Activated T-cell treated with anti-CD3 and anti-CD28 coated beads, Interleukin-2, amount 50 U/mL, for 24 hours (primary cell): ENCODE data around the gene DCTN3.
A peak's percentile ranks its signal among the peaks of the same experiment; 100 is the strongest.

Experiments used
- DNase-seq: peaks from one replicate; pipeline ENCODE4 v3.0.0-alpha.2; 2020
- H3K27ac Mint-ChIP-seq: 2 replicates; pipeline ENCODE4 v1.8.0; 2020; ENCODE audit warnings: mild to moderate bottlenecking, mixed read lengths
- H3K27me3 Mint-ChIP-seq: 2 replicates; pipeline ENCODE4 v1.8.0; 2020; ENCODE audit warnings: mixed read lengths
- H3K36me3 Mint-ChIP-seq: 2 replicates; pipeline ENCODE4 v1.8.0; 2020; ENCODE audit warnings: low read depth, mixed read lengths
- H3K4me1 Mint-ChIP-seq: 2 replicates; pipeline ENCODE4 v1.8.0; 2020; ENCODE audit warnings: low read depth, mixed read lengths
- H3K4me3 Mint-ChIP-seq: 2 replicates; pipeline ENCODE4 v1.8.0; 2020; ENCODE audit warnings: mild to moderate bottlenecking, moderate library complexity, mixed read lengths
- H3K9me3 Mint-ChIP-seq: 2 replicates; pipeline ENCODE4 v1.8.0; 2020; ENCODE audit warnings: mixed read lengths

The DCTN3 gene

DNA sequence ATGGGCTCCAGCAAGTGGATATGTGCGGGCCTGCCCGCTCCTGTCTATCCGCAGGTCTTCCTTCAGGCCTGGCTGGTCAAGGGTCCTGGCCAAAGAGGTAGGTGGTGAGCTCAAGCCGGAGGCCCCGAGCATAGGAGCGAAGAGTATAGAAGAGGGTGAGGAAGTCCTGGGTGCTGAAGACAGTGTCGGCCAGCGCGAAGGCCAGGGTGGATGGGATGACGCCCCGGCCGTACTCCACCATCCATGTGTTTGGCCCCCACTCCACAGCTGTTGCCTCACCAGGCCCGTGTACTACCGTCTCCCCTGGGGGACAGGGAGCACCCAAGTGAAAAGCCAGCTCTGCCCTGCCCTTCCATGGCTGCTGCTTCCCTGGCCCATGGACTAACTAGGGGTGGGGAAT is 15.3 kb upstream of the DCTN3 start:
- DNase-seq, result no peak
- peaks cover 1% of the 10 kb centered on the region for H3K27me3 Mint-ChIP-seq
- H3K27ac Mint-ChIP-seq, result peak overlapping the region; percentile 76
- peaks cover 37% of the 10 kb centered on the region for H3K36me3 Mint-ChIP-seq
- H3K9me3 Mint-ChIP-seq, result no peaks in the 10 kb centered on the region
- peak overlapping the region; percentile 97 for H3K4me3 Mint-ChIP-seq
- peaks cover 43% of the 10 kb centered on the region for H3K4me1 Mint-ChIP-seq

DNA sequence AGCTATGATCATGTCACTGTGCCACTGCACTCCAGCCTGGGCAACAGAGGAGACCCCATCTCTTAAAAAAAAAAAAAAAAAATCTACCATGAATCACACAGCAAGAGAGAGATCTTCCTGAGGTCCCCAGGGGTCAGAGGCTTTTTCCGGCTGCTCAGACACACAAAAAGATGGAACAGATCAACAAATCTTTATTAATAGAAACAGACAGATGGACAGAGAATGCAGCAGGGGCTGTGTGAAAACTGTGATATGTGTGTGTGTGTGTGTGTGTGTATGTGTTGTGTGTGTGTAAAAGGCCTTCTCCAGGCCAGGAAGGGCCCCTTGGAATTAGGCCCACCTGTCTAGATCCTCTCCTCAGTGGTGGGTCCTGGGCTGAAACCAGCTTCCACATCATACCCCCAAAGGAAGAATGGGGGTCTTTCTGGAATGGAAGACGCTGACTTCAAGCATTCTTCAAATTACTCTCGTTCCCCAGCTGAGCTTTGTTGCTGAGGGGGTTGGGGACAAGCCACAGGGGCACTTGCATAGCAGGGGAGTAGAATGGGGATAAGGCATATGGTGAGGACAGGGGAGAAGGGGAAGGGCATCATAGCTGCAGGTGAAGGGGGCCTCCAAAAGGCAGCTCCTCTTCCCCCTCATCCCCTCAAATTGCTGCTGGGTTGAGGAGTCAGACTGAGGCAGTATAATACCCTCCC is 14.4 kb upstream of the DCTN3 start:
- H3K27me3 Mint-ChIP-seq, result peaks cover 10% of the 10 kb centered on the region
- no peak for DNase-seq
- peak overlapping the region; percentile 7 for H3K27ac Mint-ChIP-seq
- H3K36me3 Mint-ChIP-seq, result peaks cover 37% of the 10 kb centered on the region
- H3K9me3 Mint-ChIP-seq, result no peaks in the 10 kb centered on the region
- peak overlapping the region; percentile 97 for H3K4me3 Mint-ChIP-seq
- peaks cover 43% of the 10 kb centered on the region for H3K4me1 Mint-ChIP-seq

DNA sequence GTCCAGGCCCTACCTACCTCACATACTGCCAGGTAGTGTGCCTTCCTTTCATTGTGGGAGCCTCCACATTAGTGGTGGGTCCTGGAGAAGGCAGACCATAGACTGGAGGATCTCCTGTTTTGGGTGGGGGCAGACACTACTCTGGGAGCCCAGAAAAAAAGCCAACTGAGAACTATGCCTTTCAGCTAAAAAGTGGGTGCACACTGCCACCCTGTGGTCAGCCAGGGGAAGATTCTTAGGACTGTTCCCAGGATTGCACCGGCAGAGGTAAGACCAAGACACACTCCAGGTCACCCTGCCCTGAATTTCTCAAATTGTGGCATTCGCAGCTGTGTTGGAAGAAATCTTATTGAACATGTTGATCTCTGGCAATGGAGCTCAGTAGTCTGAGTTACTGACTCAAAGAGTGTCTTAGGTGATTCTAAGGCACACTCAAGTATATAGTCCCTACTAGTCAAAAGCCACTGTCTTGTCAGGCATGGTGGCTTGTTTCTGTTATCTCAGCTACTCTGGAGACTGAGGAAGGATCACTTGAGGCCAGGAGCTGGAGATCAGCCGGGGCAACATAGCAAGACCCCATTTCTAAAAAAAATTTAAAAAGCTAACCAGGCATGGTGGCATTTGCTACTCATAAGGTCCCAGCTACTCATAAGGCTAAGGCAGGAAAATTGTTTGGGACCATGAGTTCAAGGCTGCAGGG is 13.7 kb upstream of the DCTN3 start:
- DNase-seq, result peak; percentile 80
- Mint-ChIP-seq H3K4me1 (peaks cover 49% of the 10 kb centered on the region), H3K9me3 (no peaks in the 10 kb centered on the region), H3K27ac (peak overlapping the region; percentile 6), H3K4me3 (no peak overlapping the region), H3K27me3 (peaks cover 17% of the 10 kb centered on the region), H3K36me3 (peaks cover 37% of the 10 kb centered on the region)

DNA sequence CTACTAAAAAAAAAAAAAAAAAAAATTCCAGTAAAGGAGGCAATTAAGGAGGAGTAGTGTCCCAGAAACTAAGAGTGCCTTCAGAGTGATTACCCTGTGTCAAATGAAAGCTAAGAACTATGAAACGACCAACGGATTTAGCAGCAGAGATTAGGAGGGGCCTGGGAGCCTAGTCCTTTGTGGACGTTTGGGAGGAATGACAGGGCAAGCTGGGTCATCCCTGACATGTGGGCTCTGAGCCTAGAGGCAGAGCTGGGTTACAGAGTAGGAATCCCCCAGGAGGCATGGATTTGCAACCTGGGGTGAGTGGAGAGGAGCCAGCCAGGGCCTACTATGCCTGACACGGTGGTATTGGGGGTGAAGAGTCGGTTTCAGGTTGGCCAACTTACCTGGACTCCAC is 12.9 kb upstream of the DCTN3 start:
- DNase-seq, result no peak
- H3K27me3 Mint-ChIP-seq, result peaks cover 22% of the 10 kb centered on the region

GRCh38 chr9:34630402-34631154 is 10.3 kb upstream of the DCTN3 start:
- Mint-ChIP-seq H3K4me3 (no peak overlapping the region), H3K4me1 (peaks cover 32% of the 10 kb centered on the region), H3K27ac (no peak overlapping the region), H3K9me3 (no peaks in the 10 kb centered on the region), H3K27me3 (peaks cover 48% of the 10 kb centered on the region), H3K36me3 (peaks cover 17% of the 10 kb centered on the region)
- DNase-seq, result no peak

More for the DNA sequence above, 12.9 kb upstream of the DCTN3 start:
- Mint-ChIP-seq H3K4me1 (peaks cover 45% of the 10 kb centered on the region), H3K9me3 (no peaks in the 10 kb centered on the region), H3K27ac (no peak overlapping the region), H3K4me3 (no peak overlapping the region), H3K36me3 (peaks cover 36% of the 10 kb centered on the region)

DNA sequence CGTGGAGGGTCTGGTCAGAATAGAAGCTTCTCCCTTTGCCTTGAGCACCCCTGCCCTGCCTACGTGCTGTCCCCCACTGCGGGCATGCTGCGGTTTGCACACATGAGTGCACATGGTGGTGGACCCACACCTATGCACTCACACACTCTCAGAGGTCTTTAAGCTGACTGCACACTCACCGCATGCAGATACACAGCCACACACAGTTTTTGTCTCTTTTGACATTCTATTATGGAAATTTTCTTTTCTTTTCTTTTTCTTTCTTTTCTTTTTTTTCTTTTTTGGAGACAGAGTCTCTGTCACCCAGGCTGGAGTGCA is 9.2 kb upstream of the DCTN3 start:
- peaks cover 6% of the 10 kb centered on the region for H3K36me3 Mint-ChIP-seq
- no peaks in the 10 kb centered on the region for H3K9me3 Mint-ChIP-seq
- no peak overlapping the region for H3K27ac Mint-ChIP-seq
- H3K4me3 Mint-ChIP-seq, result peak overlapping the region; percentile 68
- peaks cover 21% of the 10 kb centered on the region for H3K4me1 Mint-ChIP-seq
- peaks cover 58% of the 10 kb centered on the region for H3K27me3 Mint-ChIP-seq
- DNase-seq, result no peak

DNA sequence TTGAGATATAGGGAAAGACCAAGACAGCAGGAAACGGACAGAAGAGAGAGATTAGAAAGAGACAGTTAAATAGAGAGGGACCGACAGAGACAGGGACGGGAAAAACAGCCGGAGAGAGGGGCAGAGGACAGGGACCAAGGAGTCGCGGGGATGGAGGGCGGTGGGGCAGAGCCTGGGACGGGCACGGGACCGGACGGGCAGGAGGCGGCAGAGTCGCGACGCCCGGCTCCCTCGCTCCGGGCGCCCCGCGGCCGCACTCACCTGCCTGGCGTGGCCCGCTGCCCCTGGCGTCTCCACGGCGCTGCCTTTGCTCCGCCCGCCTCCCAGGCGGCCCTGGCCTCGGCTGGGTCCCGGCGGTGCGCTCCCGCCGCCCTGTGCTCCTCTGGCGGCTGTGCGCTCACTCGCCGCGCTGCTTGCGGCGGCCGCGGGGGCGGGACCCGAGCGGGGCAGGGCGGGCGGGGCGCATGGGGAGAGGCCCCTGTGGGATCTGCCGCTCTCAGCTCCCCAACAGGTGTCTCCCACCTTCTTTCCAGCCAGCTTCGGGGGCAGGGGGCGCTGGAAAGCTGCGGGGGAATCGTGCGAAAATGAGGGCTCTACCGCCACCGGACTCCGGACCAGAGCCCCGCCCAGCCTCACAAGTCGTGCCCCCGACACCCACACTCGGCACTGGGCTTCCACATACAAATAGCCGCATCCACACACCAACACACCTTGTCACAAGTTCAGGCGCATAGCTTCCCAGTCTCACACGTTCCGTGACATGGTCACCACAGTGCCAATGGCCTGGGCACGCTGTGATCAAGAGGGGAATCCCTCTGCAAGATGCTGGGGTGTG is 8.6 kb upstream of the DCTN3 start, which contains the start of gene ARID3C:
ARID3C (minus strand) TSS at position 411 of the 835 bp plus-strand sequence. CDS start 1,052 bp downstream, outside the sequence.
- no peaks in the 10 kb centered on the region for H3K9me3 Mint-ChIP-seq
- DNase-seq, result peak; percentile 68
- H3K4me3 Mint-ChIP-seq, result peak within 1 kb of the TSS; percentile 68
- peaks cover 19% of the 10 kb centered on the region for H3K4me1 Mint-ChIP-seq
- H3K27me3 Mint-ChIP-seq, result peaks cover 63% of the 10 kb centered on the region
- H3K27ac Mint-ChIP-seq, result no peak within 1 kb of the TSS
- no peaks in the 10 kb centered on the region for H3K36me3 Mint-ChIP-seq

DNA sequence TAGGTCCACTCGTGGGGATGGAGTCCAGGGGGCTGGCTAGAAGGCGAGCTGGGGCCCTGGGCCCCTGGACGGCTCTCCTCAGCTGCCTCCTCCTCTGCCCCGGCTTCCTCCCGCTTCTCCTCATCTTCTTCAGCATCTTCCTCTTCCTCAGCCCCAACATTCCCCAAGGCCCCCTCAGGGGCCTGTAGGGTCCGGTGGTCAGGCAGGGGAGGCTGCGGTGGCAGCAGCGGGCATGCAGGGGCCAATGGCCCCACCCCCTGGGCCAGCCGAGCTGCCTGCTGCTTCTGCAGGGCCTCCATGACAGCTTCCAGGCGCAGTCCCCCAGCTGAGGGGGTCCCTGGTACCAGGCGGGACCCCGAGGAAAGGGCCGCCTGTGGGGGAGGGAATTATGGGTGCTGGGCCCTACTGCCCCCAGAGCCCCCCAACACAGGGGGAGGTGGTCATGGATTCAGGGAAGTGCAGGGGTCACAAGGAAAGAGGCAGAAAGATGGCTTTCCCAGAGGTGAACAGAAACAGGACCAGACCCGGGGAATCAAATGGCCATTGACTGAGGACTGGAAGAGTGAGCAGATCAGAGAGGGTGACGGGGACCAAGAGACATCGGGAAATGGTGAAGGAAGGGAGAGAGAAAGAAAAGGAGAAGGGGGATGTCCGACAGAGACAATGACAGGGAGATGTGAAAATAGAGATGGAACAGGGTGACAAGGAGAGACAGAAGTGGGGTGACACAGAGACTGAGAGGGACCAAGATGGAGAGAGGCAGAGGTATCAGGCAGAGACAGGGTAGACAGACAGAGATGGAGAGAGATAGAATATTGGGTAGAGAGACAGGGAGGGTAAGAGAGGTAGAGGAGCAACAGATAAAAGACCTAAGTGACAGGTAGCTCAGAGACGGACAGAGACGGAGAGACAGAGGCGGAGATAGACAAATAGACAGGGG is 7.7 kb upstream of the DCTN3 start:
- Mint-ChIP-seq H3K27ac (no peak overlapping the region), H3K9me3 (no peaks in the 10 kb centered on the region), H3K4me1 (peaks cover 22% of the 10 kb centered on the region), H3K4me3 (peak overlapping the region; percentile 57), H3K27me3 (peaks cover 70% of the 10 kb centered on the region), H3K36me3 (no peaks in the 10 kb centered on the region)
- no peak for DNase-seq

- Mint-ChIP-seq H3K27me3 (peaks cover 78% of the 10 kb centered on the region), H3K36me3 (peaks cover 2% of the 10 kb centered on the region), H3K9me3 (no peaks in the 10 kb centered on the region), H3K4me3 (no peak overlapping the region), H3K27ac (no peak overlapping the region), H3K4me1 (peaks cover 32% of the 10 kb centered on the region)
- DNase-seq, result no peak
Observed at GRCh38 chr9:34625186-34625486, 4.8 kb upstream of the DCTN3 start.

GRCh38 chr9:34624475-34625185 is 4.3 kb upstream of the DCTN3 start:
- no peak overlapping the region for H3K4me3 Mint-ChIP-seq
- H3K36me3 Mint-ChIP-seq, result peaks cover 6% of the 10 kb centered on the region
- no peaks in the 10 kb centered on the region for H3K9me3 Mint-ChIP-seq
- DNase-seq, result no peak
- H3K27me3 Mint-ChIP-seq, result peaks cover 72% of the 10 kb centered on the region
- H3K27ac Mint-ChIP-seq, result no peak overlapping the region
- peaks cover 36% of the 10 kb centered on the region for H3K4me1 Mint-ChIP-seq

DNA sequence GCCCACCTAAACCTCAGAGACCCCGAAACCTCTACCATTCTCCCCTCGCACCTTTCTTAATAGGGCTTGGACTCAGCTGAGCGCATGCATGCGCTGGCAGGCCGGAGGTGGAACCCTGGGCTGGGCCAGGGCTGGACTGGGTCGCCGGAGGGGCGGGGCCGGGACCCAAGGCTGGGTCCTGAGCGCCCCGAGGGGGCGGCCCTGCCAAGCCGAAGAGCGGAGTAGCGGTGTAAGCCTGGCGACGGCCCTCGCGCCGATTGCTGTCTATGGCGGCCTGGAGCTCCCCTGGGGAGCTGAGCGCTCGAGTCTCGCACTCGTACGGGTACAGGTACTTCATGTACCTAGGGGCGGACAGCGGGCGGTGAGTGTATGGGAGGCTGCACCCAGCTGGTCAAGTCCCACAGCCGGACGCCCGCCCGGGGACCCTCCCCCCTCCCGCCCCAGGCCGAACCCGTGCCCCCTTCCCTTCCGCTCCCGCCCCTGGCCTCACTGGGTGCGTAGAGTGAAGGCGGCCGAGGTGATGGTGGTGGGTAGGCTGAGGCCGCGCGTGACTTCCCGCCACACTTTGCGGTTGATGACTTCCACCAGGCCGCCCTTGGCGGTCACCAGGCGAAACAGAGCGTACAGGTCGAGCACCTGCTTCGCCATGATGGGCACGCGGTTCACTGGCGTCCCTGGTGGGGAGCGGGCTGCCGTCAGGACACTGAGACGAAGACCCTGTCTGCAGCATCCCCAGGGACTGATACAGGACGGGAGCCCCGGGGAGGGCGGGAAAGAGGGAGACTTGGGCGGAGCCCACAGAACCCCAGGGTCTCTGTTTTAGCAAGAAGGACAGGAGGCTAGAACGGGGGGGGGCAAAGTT is 3.3 kb upstream of the DCTN3 start:
- Mint-ChIP-seq H3K36me3 (peaks cover 6% of the 10 kb centered on the region), H3K27ac (no peak overlapping the region), H3K4me1 (peaks cover 37% of the 10 kb centered on the region), H3K4me3 (peak overlapping the region; percentile 30), H3K27me3 (peaks cover 65% of the 10 kb centered on the region), H3K9me3 (no peaks in the 10 kb centered on the region)
- DNase-seq, result no peak

- H3K4me1 Mint-ChIP-seq, result peaks cover 32% of the 10 kb centered on the region
- no peaks in the 10 kb centered on the region for H3K27me3 Mint-ChIP-seq
- H3K27ac Mint-ChIP-seq, result no peak overlapping the region
Observed at GRCh38 chr9:34615132-34615531, 5.2 kb downstream of the DCTN3 start.

More at GRCh38 chr9:34615132-34615531, 5.2 kb downstream of the DCTN3 start:
- no peaks in the 10 kb centered on the region for H3K9me3 Mint-ChIP-seq
- peaks cover 61% of the 10 kb centered on the region for H3K36me3 Mint-ChIP-seq
- H3K4me3 Mint-ChIP-seq, result no peak overlapping the region
- no peak for DNase-seq
